Cardiac muscle cell (in vitro differentiated cells and primary cell): Measurements from ENCODE around the gene SYNRG. TPM values are rescaled to one million over a fixed set of nuclear protein-coding genes. Genes with fewer than 3 reads are reported as not detected.

Experiments
- DNase-seq, 2 donors: peaks; one replicate each; pipeline versions ENCODE4 v3.0.0 to v3.0.0-alpha.2; 2010 to 2017; ENCODE audit warnings: low read depth in 1 of 2, low spot score in 1 of 2
- H3K27ac ChIP-seq: fragments of 200-600 bp; sonication (generic); 2 replicates; pipeline ENCODE4 v1.5.1; 2016
- H3K27me3 ChIP-seq: fragments of 200-600 bp; sonication (generic); 2 replicates; pipeline ENCODE4 v1.6.0; 2016; ENCODE audit warnings: control low read depth
- H3K36me3 ChIP-seq: fragments of 200-600 bp; sonication (generic); 2 replicates; pipeline ENCODE4 v1.5.1; 2016; ENCODE audit warnings: control low read depth
- H3K4me1 ChIP-seq: fragments of 200-600 bp; sonication (generic); 2 replicates; pipeline ENCODE4 v1.8.1; 2017; ENCODE audit warnings: low read depth, mild to moderate bottlenecking, mixed run types
- H3K4me3 ChIP-seq: fragments of 200-600 bp; sonication (generic); 2 replicates; pipeline ENCODE4 v1.5.1; 2016; ENCODE audit warnings: mild to moderate bottlenecking
- H3K9me3 ChIP-seq: fragments of 200-600 bp; sonication (generic); 2 replicates; pipeline ENCODE4 v1.5.1; 2017; ENCODE audit warnings: low read depth, mild to moderate bottlenecking, control low read depth
- CTCF ChIP-seq: IDR thresholded peaks from 2 replicates; pipeline ENCODE4 v1.5.1; 2012; ENCODE audit warnings: low read depth, mild to moderate bottlenecking, low read length
- polyA plus RNA-seq: library from polyadenylated mRNA; unstranded; fragments of >200 nt; fragmentation: Nextera tagmentation; extraction: Ambion mirVana; gene quantifications from 2 replicates; pipeline ENCODE4 v1.2.1, GENCODE V29; 2016
- total RNA-seq: library from RNA; depleted of rRNA; stranded (reverse); fragments of >200 nt; gene quantifications from 2 replicates; pipeline ENCODE4 v1.2.3, GENCODE V29; 2016

Gene SYNRG
- total and polyA plus RNA-seq, 2 experiments from 2014 or later = 13.7 to 26.1 TPM

GRCh38 chr17:37541880-37542660 lies 67.1 kb downstream of the SYNRG start:
- Histone ChIP-seq H3K27ac (no peak overlapping the region), H3K27me3 (no peaks in the 10 kb centered on the region), H3K4me1 (peaks cover under 1% of the 10 kb centered on the region), H3K4me3 (no peak overlapping the region), H3K36me3 (peaks cover 18% of the 10 kb centered on the region), H3K9me3 (no peaks in the 10 kb centered on the region)
- peak in 1 of 2 donors; percentile 79 for DNase-seq
- TF ChIP-seq CTCF = no peak

- no peak for DNase-seq
- Histone ChIP-seq H3K4me3 (no peak overlapping the region), H3K27me3 (no peaks in the 10 kb centered on the region), H3K9me3 (no peaks in the 10 kb centered on the region), H3K4me1 (no peaks in the 10 kb centered on the region), H3K36me3 (peaks cover 34% of the 10 kb centered on the region), H3K27ac (no peak overlapping the region)
- no peak for TF ChIP-seq CTCF
These were observed 70.1 kb downstream of the SYNRG start for GRCh38 chr17:37538981-37539659.

GRCh38 chr17:37535906-37536305 lies 73.3 kb downstream of the SYNRG start:
- no peak overlapping the region for H3K4me3 ChIP-seq
- no peaks in the 10 kb centered on the region for H3K27me3 ChIP-seq
- no peak overlapping the region for H3K27ac ChIP-seq
- DNase-seq = no peak
- H3K9me3 ChIP-seq = no peaks in the 10 kb centered on the region
- H3K36me3 ChIP-seq = peaks cover 35% of the 10 kb centered on the region
- no peak for TF ChIP-seq CTCF
- H3K4me1 ChIP-seq = no peaks in the 10 kb centered on the region

GRCh38 chr17:37532756-37533155 lies 76.5 kb downstream of the SYNRG start:
- H3K4me1 ChIP-seq = no peaks in the 10 kb centered on the region
- H3K36me3 ChIP-seq = peaks cover 44% of the 10 kb centered on the region
- no peak overlapping the region for H3K27ac ChIP-seq
- DNase-seq = no peak
- H3K9me3 ChIP-seq = no peaks in the 10 kb centered on the region
- no peak for TF ChIP-seq CTCF
- H3K27me3 ChIP-seq = no peaks in the 10 kb centered on the region
- no peak overlapping the region for H3K4me3 ChIP-seq

- no peaks in the 10 kb centered on the region for H3K27me3 ChIP-seq
- H3K36me3 ChIP-seq = peaks cover 27% of the 10 kb centered on the region
- no peak for TF ChIP-seq CTCF
- H3K4me3 ChIP-seq = no peak overlapping the region
- H3K27ac ChIP-seq = no peak overlapping the region
- H3K4me1 ChIP-seq = no peaks in the 10 kb centered on the region
- DNase-seq = no peak
- no peaks in the 10 kb centered on the region for H3K9me3 ChIP-seq
These were observed 78.8 kb downstream of the SYNRG start for GRCh38 chr17:37530420-37530819.
